Fibroblast of the aortic adventitia (primary cell): ENCODE data around the gene SGK2. TPM values are rescaled to one million over a fixed set of nuclear protein-coding genes. Genes with fewer than 3 reads are reported as not detected.
A peak's percentile ranks its signal among the peaks of the same experiment; 100 is the strongest.

Experiments used
- DNase-seq: peaks from one replicate; pipeline ENCODE4 v3.0.0-alpha.2; 2010; ENCODE audit warnings: low read depth
- H3K4me3 ChIP-seq: 2 replicates; pipeline ENCODE4 v1.5.1; 2011; ENCODE audit warnings: low read depth, mild to moderate bottlenecking, control low read depth, low read length, moderate library complexity
- CTCF ChIP-seq: IDR thresholded peaks from 2 replicates; pipeline ENCODE4 v1.5.1; 2011; ENCODE audit warnings: mild to moderate bottlenecking, low read length, control low read depth, inconsistent platforms; ENCODE audit not compliant: insufficient read depth
- total RNA-seq: library from RNA; depleted of rRNA; stranded (reverse); fragments of >200 nt; gene quantifications from 2 replicates; pipeline ENCODE4 v1.2.3, GENCODE V29; 2012; ENCODE audit warnings: low replicate concordance

Gene SGK2
- total RNA-seq, 1 donor: 0.09 TPM

- H3K4me3 ChIP-seq: no peak overlapping the region
- no peak for DNase-seq
- TF ChIP-seq CTCF: no peak
Measured at GRCh38 chr20:43539975-43540672, 18.7 kb upstream of the SGK2 start.

DNA sequence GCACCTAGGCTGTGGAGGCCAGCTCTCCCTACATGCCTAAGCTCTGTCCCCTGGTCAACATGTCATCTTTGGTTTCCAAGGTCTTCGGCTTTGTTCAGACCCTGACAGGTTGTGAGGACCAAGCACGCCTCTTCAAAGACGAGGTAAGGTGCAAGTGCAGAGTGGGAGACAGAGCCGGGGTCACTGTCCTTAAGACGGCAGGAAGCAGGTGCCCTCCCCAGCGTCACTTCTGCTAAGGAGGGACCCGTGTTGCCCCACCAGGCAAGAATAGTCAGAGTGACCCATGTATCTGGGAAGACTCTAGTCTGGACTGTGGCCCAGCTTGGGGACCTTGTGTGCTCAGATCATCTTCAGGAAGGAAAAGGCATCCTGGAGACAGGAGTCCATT lies 18.2 kb upstream of the SGK2 start:
- DNase-seq: no peak
- no peak overlapping the region for H3K4me3 ChIP-seq
- no peak for TF ChIP-seq CTCF

GRCh38 chr20:43541214-43541613 lies 17.6 kb upstream of the SGK2 start:
- no peak overlapping the region for H3K4me3 ChIP-seq
- DNase-seq: peak; percentile 21
- no peak for TF ChIP-seq CTCF

- no peak for DNase-seq
- no peak overlapping the region for H3K4me3 ChIP-seq
- TF ChIP-seq CTCF: no peak
Measured at GRCh38 chr20:43542161-43542560, 16.7 kb upstream of the SGK2 start.

- TF ChIP-seq CTCF: no peak
- DNase-seq: no peak
- H3K4me3 ChIP-seq: no peak overlapping the region
Measured at GRCh38 chr20:43542674-43543073, 16.2 kb upstream of the SGK2 start.

- DNase-seq: no peak
- no peak for TF ChIP-seq CTCF
- no peak overlapping the region for H3K4me3 ChIP-seq
Measured at GRCh38 chr20:43543138-43543537, 15.7 kb upstream of the SGK2 start.

DNA sequence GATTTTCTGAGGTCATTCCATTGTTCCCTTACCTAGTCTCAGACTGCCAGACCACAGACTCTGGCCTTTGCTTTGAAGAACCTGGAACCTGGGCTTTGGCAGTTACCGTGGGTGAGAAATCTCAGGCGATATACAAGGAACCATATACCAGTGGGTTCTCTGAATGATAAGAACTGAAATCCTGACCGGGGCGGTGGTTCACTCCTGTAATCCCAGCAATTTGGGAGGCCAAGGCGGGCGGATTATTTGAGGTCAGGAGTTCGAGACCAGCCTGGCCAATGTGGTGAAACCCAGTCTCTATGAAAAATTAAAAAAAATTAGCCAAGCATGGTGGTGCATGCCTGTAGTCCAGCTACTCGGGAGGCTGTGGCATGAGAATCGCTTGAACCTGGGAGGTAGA lies 14.3 kb upstream of the SGK2 start:
- no peak overlapping the region for H3K4me3 ChIP-seq
- TF ChIP-seq CTCF: no peak

More for the DNA sequence above, 14.3 kb upstream of the SGK2 start:
- no peak for DNase-seq
